Measurements from ENCODE around the gene LRMDA. TPM values are rescaled to one million over a fixed set of nuclear protein-coding genes. Genes with fewer than 3 reads are reported as not detected.
"Not testable (repeated sequence)": the region's sequence is repeated elsewhere in the genome, so short reads cannot be mapped to it uniquely, and the experiment has no call there.

LRMDA gene
- total RNA-seq, 1 experiment from 2014 or later: not detected

GRCh38 chr10:75611172-75611992 lies 180.0 kb downstream of the LRMDA start:
- no peak for DNase-seq (ENCODE audit: low spot score)

- no peak for DNase-seq (ENCODE audit: low spot score)
These were observed 180.6 kb downstream of the LRMDA start for GRCh38 chr10:75611993-75612372.

- no peak for DNase-seq (ENCODE audit: low spot score)
These were observed 181.7 kb downstream of the LRMDA start for GRCh38 chr10:75612904-75613684.

GRCh38 chr10:75613685-75614504 lies 182.5 kb downstream of the LRMDA start:
- DNase-seq (ENCODE audit: low spot score): no peak

- DNase-seq (ENCODE audit: low spot score): no peak
These were observed 184.7 kb downstream of the LRMDA start for GRCh38 chr10:75616076-75616475.

- DNase-seq (ENCODE audit: low spot score): no peak
These were observed 185.6 kb downstream of the LRMDA start for GRCh38 chr10:75616874-75617478.

GRCh38 chr10:75617485-75618155 lies 186.2 kb downstream of the LRMDA start:
- no peak for DNase-seq (ENCODE audit: low spot score)

- DNase-seq (ENCODE audit: low spot score): no peak
These were observed 188.2 kb downstream of the LRMDA start for GRCh38 chr10:75619635-75620034.

GRCh38 chr10:75620356-75620755 lies 188.9 kb downstream of the LRMDA start:
- DNase-seq (ENCODE audit: low spot score): no peak

- not testable (repeated sequence) for DNase-seq (ENCODE audit: low spot score)
These were observed 189.6 kb downstream of the LRMDA start for GRCh38 chr10:75621003-75621402.

GRCh38 chr10:75622503-75622902 lies 191.1 kb downstream of the LRMDA start:
- DNase-seq (ENCODE audit: low spot score): no peak

GRCh38 chr10:75623310-75624093 lies 192.1 kb downstream of the LRMDA start:
- DNase-seq (ENCODE audit: low spot score): no peak

GRCh38 chr10:75624638-75625037 lies 193.2 kb downstream of the LRMDA start:
- DNase-seq (ENCODE audit: low spot score): no peak

GRCh38 chr10:75630746-75631145 lies 199.3 kb downstream of the LRMDA start:
- no peak for DNase-seq (ENCODE audit: low spot score)

GRCh38 chr10:75632805-75633462 lies 201.5 kb downstream of the LRMDA start:
- DNase-seq (ENCODE audit: low spot score): no peak

- no peak for DNase-seq (ENCODE audit: low spot score)
These were observed 202.1 kb downstream of the LRMDA start for GRCh38 chr10:75633568-75633967.

GRCh38 chr10:75634947-75635346 lies 203.5 kb downstream of the LRMDA start:
- DNase-seq (ENCODE audit: low spot score): no peak

GRCh38 chr10:75638752-75639151 lies 207.3 kb downstream of the LRMDA start:
- no peak for DNase-seq (ENCODE audit: low spot score)

GRCh38 chr10:75639736-75640135 lies 208.3 kb downstream of the LRMDA start:
- no peak for DNase-seq (ENCODE audit: low spot score)

GRCh38 chr10:75640381-75640780 lies 209.0 kb downstream of the LRMDA start:
- no peak for DNase-seq (ENCODE audit: low spot score)

All from HT-29 (cell line).